ENCODE data around the gene METAP2. TPM values are rescaled to one million over a fixed set of nuclear protein-coding genes. Genes with fewer than 3 reads are reported as not detected.
A peak's percentile ranks its signal among the peaks of the same experiment; 100 is the strongest.

Gene METAP2
- total RNA-seq, 1 experiment from 2014 or later: 112 TPM

- ChIA-PET CTCF (interaction anchor here (0.6 kb wide), 1 partner anchor 132 kb away, joined by 4 read pairs; no protein-coding TSS in a partner anchor), POLR2A (interaction anchor here (0.8 kb wide), 1 partner anchor 15 kb away, joined by 4 read pairs; no protein-coding TSS in a partner anchor)
These were observed 75.6 kb downstream of the METAP2 start for GRCh38 chr12:95549392-95550084.

GRCh38 chr12:95551305-95551704 is 77.4 kb downstream of the METAP2 start, which contains the start of gene USP44:
Gene USP44, minus strand, starts transcription at chr12:95551476. Its CDS starts 17,220 bp downstream, at chr12:95534256.
- ChIA-PET CTCF (interaction anchor here (1.0 to 1.2 kb wide), 2 partner anchors 17 to 23 kb away, joined by 3 to 9 read pairs; no protein-coding TSS in a partner anchor), POLR2A (no interaction called here)
- Mint-ChIP-seq H3K36me3 (peaks cover 10% of the 10 kb centered on the region), H3K27ac (peak within 1 kb of the TSS; percentile 99), H3K4me3 (peak within 1 kb of the TSS; percentile 91), H3K27me3 (ENCODE audit: low read depth) (no peaks in the 10 kb centered on the region), H3K9me3 (0 out of 2 replicates have a peak, but pooled peaks cover 4% of the 10 kb centered on the region), H3K4me1 (peaks cover 52% of the 10 kb centered on the region)
- ATAC-seq (peak; percentile 73), DNase-seq (ENCODE audit: low spot score) (peak; percentile 81)
- TF ChIP-seq ZNF532 (CRISPR knock-in tag; IDR thresholded peaks at IDR 0.05; ENCODE audit: borderline replicate concordance) (no peak), ZBTB21 (CRISPR knock-in tag; IDR thresholded peaks at IDR 0.05; ENCODE audit: borderline replicate concordance) (no peak), PRDM15 (CRISPR knock-in tag; IDR thresholded peaks at IDR 0.05) (no peak), ZNF416 (CRISPR knock-in tag; IDR thresholded peaks at IDR 0.05) (no peak), ELF4 (CRISPR knock-in tag; IDR thresholded peaks at IDR 0.05; ENCODE audit: low read depth) (no peak), CDX4 (CRISPR knock-in tag; IDR thresholded peaks at IDR 0.05; ENCODE audit: borderline replicate concordance) (no peak), USF2 (CRISPR knock-in tag; IDR thresholded peaks at IDR 0.05) (no peak), NR3C1 (CRISPR knock-in tag; conservative IDR thresholded peaks at IDR 0.05; ENCODE audit: low read depth) (no peak), EMX1 (CRISPR knock-in tag; IDR thresholded peaks at IDR 0.05) (no peak), MXD4 (CRISPR knock-in tag; IDR thresholded peaks at IDR 0.05; ENCODE audit: borderline replicate concordance) (no peak), FOXK1 (CRISPR knock-in tag; IDR thresholded peaks at IDR 0.05) (no peak; the same call in 1 of the 2 replicates)

More at GRCh38 chr12:95549392-95550084, 75.6 kb downstream of the METAP2 start:
- DNase-seq (ENCODE audit: low spot score): peak; percentile 32
- peak overlapping the region; percentile 91 for H3K4me3 Mint-ChIP-seq
- 0 out of 2 replicates have a peak, but pooled peaks cover 4% of the 10 kb centered on the region for H3K9me3 Mint-ChIP-seq
- TF ChIP-seq ZBTB43 (CRISPR knock-in tag; IDR thresholded peaks at IDR 0.05) (0 out of 2 replicates have a peak, but pooled peaks have one; percentile 47), EMX1 (CRISPR knock-in tag; IDR thresholded peaks at IDR 0.05) (no peak), ZNF121 (CRISPR knock-in tag; IDR thresholded peaks at IDR 0.05) (peak; percentile 94), FOXP4 (CRISPR knock-in tag; IDR thresholded peaks at IDR 0.05) (peak; percentile 48; the same call in 1 of the 2 replicates)
- H3K27ac Mint-ChIP-seq: peak overlapping the region; percentile 98
- no peak for ATAC-seq
- no peaks in the 10 kb centered on the region for H3K27me3 Mint-ChIP-seq (ENCODE audit: low read depth)
- peaks cover 10% of the 10 kb centered on the region for H3K36me3 Mint-ChIP-seq
- peaks cover 56% of the 10 kb centered on the region for H3K4me1 Mint-ChIP-seq

All from WTC11 (cell line).